Mesenchymal stem cell (in vitro differentiated cells and primary cell): ENCODE data around the gene CLDN7.

Experiments used
- DNase-seq: peaks from one replicate; pipeline ENCODE4 v3.0.0-alpha.2; 2013
- H2AFZ ChIP-seq: one replicate; pipeline ENCODE4 v1.6.1; 2013; ENCODE audit warnings: low read depth, mild to moderate bottlenecking, control low read depth, inconsistent platforms, low read length, moderate library complexity
- H2AK5ac ChIP-seq: 2 replicates; pipeline ENCODE4 v1.6.1; 2013; ENCODE audit warnings: low read length, moderate library complexity, mild to moderate bottlenecking, inconsistent platforms; ENCODE audit not compliant: severe bottlenecking
- H2BK120ac ChIP-seq: one replicate; pipeline ENCODE4 v1.6.1; 2013; ENCODE audit warnings: low read depth, mild to moderate bottlenecking, inconsistent platforms, low read length, moderate library complexity
- H2BK12ac ChIP-seq, 2 experiments: one replicate each; pipeline ENCODE4 v1.6.1; 2013; ENCODE audit warnings: inconsistent platforms in 2 of 2, low read length in 2 of 2, mild to moderate bottlenecking in 2 of 2, moderate library complexity in 2 of 2, control low read depth in 1 of 2
- H2BK15ac ChIP-seq: one replicate; pipeline ENCODE4 v1.6.1; 2013; ENCODE audit warnings: mild to moderate bottlenecking, low read depth, inconsistent platforms; ENCODE audit not compliant: poor library complexity, severe bottlenecking
- H2BK5ac ChIP-seq: 2 replicates; pipeline ENCODE4 v1.6.1; 2013; ENCODE audit warnings: low read depth, mild to moderate bottlenecking, low read length, control low read depth, inconsistent platforms; ENCODE audit not compliant: poor library complexity, severe bottlenecking
- H3K14ac ChIP-seq, 2 experiments: one replicate each; pipeline ENCODE4 v1.6.1; 2013; ENCODE audit warnings: inconsistent platforms in 2 of 2, low read length in 2 of 2, control low read depth in 1 of 2, mild to moderate bottlenecking in 1 of 2, moderate library complexity in 1 of 2
- H3K18ac ChIP-seq, 2 experiments: one replicate each; pipeline ENCODE4 v1.6.1; 2013; ENCODE audit warnings: inconsistent platforms in 2 of 2, low read length in 2 of 2, control low read depth in 1 of 2, low read depth in 1 of 2, mild to moderate bottlenecking in 1 of 2
- H3K23ac ChIP-seq, 2 experiments: one replicate each; pipeline ENCODE4 v1.6.1; 2013; ENCODE audit warnings: inconsistent platforms in 2 of 2, low read length in 2 of 2, mild to moderate bottlenecking in 2 of 2, moderate library complexity in 2 of 2, control low read depth in 1 of 2
- H3K27ac ChIP-seq: 2 replicates; pipeline ENCODE4 v1.5.1; 2013; ENCODE audit warnings: mild to moderate bottlenecking, moderate library complexity, low read length, control low read depth, inconsistent platforms; ENCODE audit not compliant: poor library complexity, severe bottlenecking
- H3K27me3 ChIP-seq, 2 experiments: 2 replicates each; pipeline versions ENCODE4 v1.6.1 to v1.7.0; 2013; ENCODE audit warnings: low read length in 2 of 2, mild to moderate bottlenecking in 2 of 2, moderate library complexity in 2 of 2, control low read depth in 1 of 2, inconsistent platforms in 1 of 2; ENCODE audit not compliant: control insufficient read depth in 1 of 2, insufficient read depth in 1 of 2
- H3K36me3 ChIP-seq, 2 experiments: 2 replicates each; pipeline versions ENCODE4 v1.6.1 to v1.7.0; 2013; ENCODE audit warnings: low read length in 2 of 2, control low read depth in 1 of 2, inconsistent platforms in 1 of 2, low read depth in 1 of 2, mild to moderate bottlenecking in 1 of 2; ENCODE audit not compliant: insufficient read depth in 2 of 2, control insufficient read depth in 1 of 2
- H3K4ac ChIP-seq, 2 experiments: one replicate each; pipeline ENCODE4 v1.6.1; 2013; ENCODE audit warnings: inconsistent platforms in 2 of 2, low read length in 2 of 2, mild to moderate bottlenecking in 2 of 2, moderate library complexity in 2 of 2, control low read depth in 1 of 2, low read depth in 1 of 2
- H3K4me1 ChIP-seq: 2 replicates; pipeline ENCODE4 v1.6.1; 2013; ENCODE audit warnings: low read depth, low read length, control low read depth; ENCODE audit not compliant: control insufficient read depth, insufficient read depth
- H3K4me2 ChIP-seq: 2 replicates; pipeline ENCODE4 v1.6.1; 2013; ENCODE audit warnings: low read length, mild to moderate bottlenecking, inconsistent platforms; ENCODE audit not compliant: poor library complexity, severe bottlenecking
- H3K4me3 ChIP-seq, 2 experiments: 2 replicates each; pipeline versions ENCODE4 v1.5.1 to v1.7.0; 2013; ENCODE audit warnings: low read length in 2 of 2, mild to moderate bottlenecking in 2 of 2, control low read depth in 1 of 2, low read depth in 1 of 2; ENCODE audit not compliant: insufficient read depth in 1 of 2
- H3K79me1 ChIP-seq: replicated peaks from 2 replicates; pipeline ENCODE4 v1.6.1; 2013; ENCODE audit warnings: mild to moderate bottlenecking, control low read depth, low read length, inconsistent platforms; ENCODE audit not compliant: poor library complexity, severe bottlenecking
- H3K9ac ChIP-seq: 2 replicates; pipeline ENCODE4 v1.7.0; 2013; ENCODE audit warnings: mild to moderate bottlenecking, low read length, moderate library complexity
- H3K9me3 ChIP-seq: 2 replicates; pipeline ENCODE4 v1.7.0; 2013; ENCODE audit warnings: mild to moderate bottlenecking, low read length; ENCODE audit not compliant: control insufficient read depth
- H4K8ac ChIP-seq: one replicate; pipeline ENCODE4 v1.6.1; 2013; ENCODE audit warnings: inconsistent platforms, mild to moderate bottlenecking, low read length, moderate library complexity
- H4K91ac ChIP-seq: one replicate; pipeline ENCODE4 v1.6.1; 2013; ENCODE audit warnings: mild to moderate bottlenecking, low read length, inconsistent platforms
- WGBS: methylation state at CpG from one replicate; pipeline ENCODE4 v1.1.7; 2013; ENCODE audit warnings: mixed read lengths; 5-methylcytosine and 5-hydroxymethylcytosine counted together

Gene CLDN7

GRCh38 chr17:7281074-7281952, 19.0 kb upstream of the CLDN7 start, which contains the start of gene SLC2A4:
TSS of gene SLC2A4 (plus strand) at chr17:7281718. CDS start at chr17:7281935, 217 bp downstream.
- 1% methylated on average over 62 of the region's 71 CpGs for WGBS
- peak; percentile 96 for DNase-seq
- Histone ChIP-seq H2BK5ac (no peak within 1 kb of the TSS), H3K9me3 (no peaks in the 10 kb centered on the region), H3K4me2 (peak within 1 kb of the TSS; percentile 69), H2BK15ac (peak within 1 kb of the TSS; percentile 77), H3K23ac (peak within 1 kb of the TSS in 1 of 2 experiments; percentile 75), H4K8ac (peak within 1 kb of the TSS; percentile 7), H3K4me3 (peak within 1 kb of the TSS; percentile 41 to 77), H3K27me3 (peaks cover 44 to 51% of the 10 kb centered on the region in 2 experiments), H2AFZ (peak within 1 kb of the TSS; percentile 80), H2BK120ac (no peak within 1 kb of the TSS), H3K27ac (no peak within 1 kb of the TSS), H3K14ac (peak within 1 kb of the TSS in 1 of 2 experiments; percentile 30), H2BK12ac (no peak within 1 kb of the TSS), H4K91ac (peak within 1 kb of the TSS; percentile 43), H2AK5ac (no peak within 1 kb of the TSS), H3K18ac (peak within 1 kb of the TSS in 1 of 2 experiments; percentile 35), H3K79me1 (no peaks in the 10 kb centered on the region), H3K9ac (peak within 1 kb of the TSS; percentile 77), H3K4me1 (peaks cover 20% of the 10 kb centered on the region), H3K4ac (no peak within 1 kb of the TSS), H3K36me3 (no peaks in the 10 kb centered on the region)

- Histone ChIP-seq H2AFZ (no peak overlapping the region), H3K14ac (no peak overlapping the region), H2BK5ac (no peak overlapping the region), H3K79me1 (no peaks in the 10 kb centered on the region), H2AK5ac (no peak overlapping the region), H3K9me3 (no peaks in the 10 kb centered on the region), H3K27ac (no peak overlapping the region), H3K4me3 (peak overlapping the region in 1 of 2 experiments; percentile 77), H3K23ac (no peak overlapping the region), H3K36me3 (no peaks in the 10 kb centered on the region), H3K18ac (no peak overlapping the region), H3K4ac (no peak overlapping the region), H4K91ac (no peak overlapping the region), H3K4me2 (peak overlapping the region; percentile 69), H3K27me3 (peaks cover 37 to 43% of the 10 kb centered on the region in 2 experiments), H2BK15ac (no peak overlapping the region), H2BK12ac (no peak overlapping the region), H3K9ac (peak overlapping the region; percentile 77), H4K8ac (no peak overlapping the region), H3K4me1 (peaks cover 20% of the 10 kb centered on the region), H2BK120ac (no peak overlapping the region)
- peak; percentile 86 for DNase-seq
- 1% methylated on average over 28 of the region's 29 CpGs for WGBS
Observed at GRCh38 chr17:7280519-7281073, 18.3 kb upstream of the CLDN7 start.

- WGBS, result 84% methylated on average over 7 of the region's 8 CpGs
Observed at GRCh38 chr17:7279448-7279847, 17.2 kb upstream of the CLDN7 start.

GRCh38 chr17:7266784-7267183, 4.5 kb upstream of the CLDN7 start:
- H3K14ac ChIP-seq, result no peak overlapping the region
- H2AK5ac ChIP-seq, result no peak overlapping the region
- no peak overlapping the region for H3K23ac ChIP-seq
- WGBS, result no CpG with 5 or more reads among the region's 1 CpG
- H3K4me2 ChIP-seq, result no peak overlapping the region
- no peaks in the 10 kb centered on the region for H3K36me3 ChIP-seq
- H2BK15ac ChIP-seq, result no peak overlapping the region
- H3K4ac ChIP-seq, result no peak overlapping the region
- H4K8ac ChIP-seq, result no peak overlapping the region
- H3K9me3 ChIP-seq, result no peaks in the 10 kb centered on the region
- H3K27ac ChIP-seq, result no peak overlapping the region
- no peak overlapping the region for H3K9ac ChIP-seq
- no peak overlapping the region for H2BK120ac ChIP-seq
- peaks cover 11 to 15% of the 10 kb centered on the region in 2 experiments for H3K27me3 ChIP-seq
- H4K91ac ChIP-seq, result no peak overlapping the region
- no peak overlapping the region for H2AFZ ChIP-seq
- H3K18ac ChIP-seq, result no peak overlapping the region
- peaks cover 14% of the 10 kb centered on the region for H3K4me1 ChIP-seq
- H2BK5ac ChIP-seq, result no peak overlapping the region
- no peaks in the 10 kb centered on the region for H3K79me1 ChIP-seq
- H2BK12ac ChIP-seq, result no peak overlapping the region
- no peak for DNase-seq
- H3K4me3 ChIP-seq, result no peak overlapping the region

More at GRCh38 chr17:7279448-7279847, 17.2 kb upstream of the CLDN7 start:
- Histone ChIP-seq H3K14ac (no peak overlapping the region), H2AK5ac (no peak overlapping the region), H2BK15ac (no peak overlapping the region), H3K23ac (no peak overlapping the region), H3K4me1 (peaks cover 20% of the 10 kb centered on the region), H3K4ac (no peak overlapping the region), H3K4me2 (no peak overlapping the region), H4K91ac (no peak overlapping the region), H3K9me3 (no peaks in the 10 kb centered on the region), H2BK120ac (no peak overlapping the region), H3K4me3 (no peak overlapping the region), H3K27ac (no peak overlapping the region), H4K8ac (no peak overlapping the region), H2BK5ac (no peak overlapping the region), H3K27me3 (peaks cover 26 to 32% of the 10 kb centered on the region in 2 experiments), H3K9ac (no peak overlapping the region), H3K18ac (no peak overlapping the region), H2AFZ (no peak overlapping the region), H2BK12ac (no peak overlapping the region), H3K36me3 (no peaks in the 10 kb centered on the region), H3K79me1 (no peaks in the 10 kb centered on the region)
- no peak for DNase-seq
